B cell (primary cell): ENCODE measurements around the gene CLEC4M.

Experiments
- EZH2 ChIP-seq: IDR thresholded peaks from 2 replicates; pipeline ENCODE4 v1.6.1; 2012; ENCODE audit warnings: borderline replicate concordance, low read depth, mild to moderate bottlenecking, moderate library complexity, low read length; ENCODE audit not compliant: insufficient read depth, poor library complexity, severe bottlenecking
- TF ChIP-seq, protein P1 (sequence below): fragments of 200-600 bp; IDR thresholded peaks from one replicate; pipeline ENCODE4 v1.8.0; 2022; ENCODE audit warnings: antibody characterized with exemption, mild to moderate bottlenecking

DNA sequence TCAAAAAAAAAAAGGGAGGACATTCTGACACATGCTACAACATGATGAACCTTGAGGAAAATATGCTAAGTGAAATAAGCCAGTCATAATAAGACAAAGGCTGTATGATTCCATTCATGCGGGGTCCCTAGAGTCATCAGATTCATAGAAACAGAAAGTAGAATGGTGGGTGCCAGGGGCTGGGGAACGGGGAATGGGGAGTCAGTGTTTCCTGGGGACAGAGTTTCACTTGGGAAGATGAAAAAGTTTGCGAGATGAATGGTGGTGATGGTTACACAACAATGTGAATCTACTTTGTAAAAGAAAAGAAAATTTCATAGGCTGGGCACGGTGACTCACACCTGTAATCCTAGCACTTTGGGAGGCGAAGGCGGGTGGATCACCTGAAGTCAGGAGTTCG, 25.0 kb upstream of the CLEC4M start:
- TF ChIP-seq, protein P1, sequence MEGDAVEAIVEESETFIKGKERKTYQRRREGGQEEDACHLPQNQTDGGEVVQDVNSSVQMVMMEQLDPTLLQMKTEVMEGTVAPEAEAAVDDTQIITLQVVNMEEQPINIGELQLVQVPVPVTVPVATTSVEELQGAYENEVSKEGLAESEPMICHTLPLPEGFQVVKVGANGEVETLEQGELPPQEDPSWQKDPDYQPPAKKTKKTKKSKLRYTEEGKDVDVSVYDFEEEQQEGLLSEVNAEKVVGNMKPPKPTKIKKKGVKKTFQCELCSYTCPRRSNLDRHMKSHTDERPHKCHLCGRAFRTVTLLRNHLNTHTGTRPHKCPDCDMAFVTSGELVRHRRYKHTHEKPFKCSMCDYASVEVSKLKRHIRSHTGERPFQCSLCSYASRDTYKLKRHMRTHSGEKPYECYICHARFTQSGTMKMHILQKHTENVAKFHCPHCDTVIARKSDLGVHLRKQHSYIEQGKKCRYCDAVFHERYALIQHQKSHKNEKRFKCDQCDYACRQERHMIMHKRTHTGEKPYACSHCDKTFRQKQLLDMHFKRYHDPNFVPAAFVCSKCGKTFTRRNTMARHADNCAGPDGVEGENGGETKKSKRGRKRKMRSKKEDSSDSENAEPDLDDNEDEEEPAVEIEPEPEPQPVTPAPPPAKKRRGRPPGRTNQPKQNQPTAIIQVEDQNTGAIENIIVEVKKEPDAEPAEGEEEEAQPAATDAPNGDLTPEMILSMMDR = no peak
- TF ChIP-seq EZH2 = no peak
